K562 treated with DMSO at 1 percent for 48 hours (cell line): ENCODE results near the gene FAM217B. TPM values are rescaled to one million over a fixed set of nuclear protein-coding genes. Genes with fewer than 3 reads are reported as not detected.

Experiments
- total RNA-seq: library from RNA; unstranded; fragments of 300-600 nt; gene quantifications from 2 replicates; pipeline ENCODE4 v1.2.3, GENCODE V29; 2022; ENCODE audit warnings: low replicate concordance; ENCODE audit errors: extremely low read depth

The FAM217B gene, protein sequence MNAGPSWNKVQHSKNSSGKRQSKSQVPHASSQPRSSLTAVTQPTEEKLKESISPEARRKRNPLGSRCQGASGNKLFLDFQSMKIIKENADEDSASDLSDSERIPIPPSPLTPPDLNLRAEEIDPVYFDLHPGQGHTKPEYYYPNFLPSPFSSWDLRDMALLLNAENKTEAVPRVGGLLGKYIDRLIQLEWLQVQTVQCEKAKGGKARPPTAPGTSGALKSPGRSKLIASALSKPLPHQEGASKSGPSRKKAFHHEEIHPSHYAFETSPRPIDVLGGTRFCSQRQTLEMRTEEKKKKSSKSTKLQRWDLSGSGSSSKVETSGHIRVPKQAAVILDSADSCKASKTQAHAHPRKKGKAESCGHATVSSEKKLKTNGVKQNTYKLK
- not detected in 2 replicates for total RNA-seq

DNA sequence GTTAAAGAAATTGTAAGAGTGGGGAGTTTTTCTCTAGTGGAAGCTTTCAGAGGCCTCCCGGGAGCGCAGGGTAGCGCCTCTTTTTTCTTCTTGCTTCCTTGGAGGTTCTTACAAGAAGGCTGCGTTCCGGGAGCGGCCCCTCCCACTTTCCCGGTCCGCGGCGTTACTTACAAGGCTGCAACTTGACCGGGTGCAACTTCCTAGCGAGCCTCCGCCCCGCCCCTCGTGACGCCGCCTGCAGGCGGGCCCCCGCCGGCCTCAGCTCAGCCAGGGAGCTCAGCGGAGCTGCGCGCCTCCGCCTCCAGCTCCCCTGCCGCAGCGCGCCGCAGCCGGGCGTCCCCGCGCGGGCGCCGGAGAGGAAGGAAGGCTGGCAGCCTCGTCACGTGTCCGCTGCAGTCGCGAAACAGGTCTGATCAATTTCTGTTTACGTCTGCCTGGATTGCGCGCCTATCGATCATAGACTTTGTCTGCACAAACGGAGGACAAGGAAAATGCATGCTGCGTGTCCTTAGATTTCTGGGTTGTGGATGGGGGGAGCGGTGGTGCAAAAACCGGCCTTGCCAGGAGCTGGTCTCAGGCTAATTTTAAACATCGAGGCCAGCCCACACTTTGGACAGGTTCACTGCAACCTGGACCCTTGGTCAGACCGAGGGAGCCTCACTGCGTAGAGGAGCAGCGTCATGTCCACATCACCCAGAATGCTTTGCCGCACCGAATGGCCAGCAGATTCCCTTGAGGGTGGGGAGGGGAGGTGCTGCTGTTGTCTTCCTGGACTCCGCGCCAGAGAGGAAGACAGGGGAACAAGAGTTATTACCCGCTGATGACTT, at the start of gene FAM217B, which contains the start of gene PPP1R3D:
TSS of gene FAM217B (plus strand) at position 261 of the 827 bp plus-strand sequence. CDS start 3,555 bp downstream, outside the sequence.
TSS of gene PPP1R3D (minus strand) at position 177 of the 827 bp plus-strand sequence. CDS start 374 bp downstream, outside the sequence.

DNA sequence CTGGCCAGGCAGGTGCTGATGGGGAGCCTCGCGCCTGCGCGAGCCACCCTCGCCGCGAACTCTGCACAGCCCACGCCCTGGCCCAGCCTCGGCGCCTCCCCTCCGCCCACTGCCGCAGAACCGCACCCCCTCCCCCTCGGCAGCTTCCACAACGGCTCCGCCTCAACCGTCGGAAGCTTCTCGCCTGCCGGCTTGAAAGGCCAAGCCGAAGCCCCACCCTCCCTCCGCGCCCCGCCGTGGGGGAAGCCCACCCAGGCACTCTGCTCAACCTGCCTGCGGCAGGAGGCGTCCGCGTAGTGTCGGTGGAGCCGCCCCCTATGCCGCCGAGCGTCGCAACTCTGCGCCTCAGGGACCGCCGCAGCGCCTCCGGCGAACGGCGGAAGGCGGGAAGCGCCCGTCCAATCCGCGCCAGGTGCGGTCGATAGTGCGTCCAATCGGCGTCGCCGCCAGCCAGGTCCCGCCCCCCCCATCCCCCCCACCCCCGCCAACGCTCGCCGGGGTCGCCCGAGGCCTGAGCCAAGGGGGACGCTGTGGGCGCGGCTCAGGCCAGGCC, 6.8 kb upstream of the FAM217B start, which contains the start of gene SYCP2:
TSS of gene SYCP2 (minus strand) at position 342 of the 553 bp plus-strand sequence. CDS start 11,224 bp downstream, outside the sequence.

GRCh38 chr20:59958123-59958522, 17.9 kb downstream of the FAM217B start, which contains the start of gene CDH26:
Gene CDH26 (plus strand): TSS chr20:59958423. CDS start chr20:59958727, 304 bp downstream.

Other genes with a start within 250 kb of the FAM217B start
- not detected in 2 replicates for gene SYCP2, start 6.8 kb upstream of the FAM217B start, total RNA-seq
- gene PPP1R3D, start 84 bp upstream of the FAM217B start, total RNA-seq: not detected in 2 replicates
- not detected in 2 replicates for gene CDH26, start 18.0 kb downstream of the FAM217B start, total RNA-seq